Loucy (cell line): ENCODE measurements around the gene CDO1.

Source experiments
- CTCF ChIP-seq: fragments of 200-600 bp; sonication (generic); conservative IDR thresholded peaks from 2 replicates; pipeline ENCODE4 v1.5.1; 2014; ENCODE audit warnings: mild to moderate bottlenecking, antibody characterized with exemption, low read length
- EZH2phosphoT487 ChIP-seq: fragments of 200-600 bp; IDR thresholded peaks from 2 replicates; pipeline ENCODE4 v1.6.1; 2018; ENCODE audit warnings: antibody characterized with exemption, mild to moderate bottlenecking, moderate library complexity, borderline replicate concordance

GRCh38 chr5:115847290-115847689 is 30.8 kb upstream of the CDO1 start:
- TF ChIP-seq CTCF (no peak), EZH2phosphoT487 (no peak)
